Mesodermal cell (in vitro differentiated cells): Measurements from ENCODE around the gene ALG14.
A peak's percentile ranks its signal among the peaks of the same experiment; 100 is the strongest.

Source experiments
- H3K27ac ChIP-seq: 2 replicates; pipeline ENCODE4 v1.7.0; 2013; ENCODE audit warnings: mild to moderate bottlenecking, low read depth, low read length, moderate library complexity; ENCODE audit not compliant: severe bottlenecking
- H3K36me3 ChIP-seq: 2 replicates; pipeline ENCODE4 v1.7.1; 2013; ENCODE audit warnings: mild to moderate bottlenecking, low read length, moderate library complexity; ENCODE audit not compliant: control insufficient read depth, insufficient read depth
- H3K4me1 ChIP-seq: one replicate; pipeline ENCODE4 v1.7.1; 2013; ENCODE audit warnings: mild to moderate bottlenecking, low read length; ENCODE audit not compliant: insufficient read depth, control insufficient read depth, poor library complexity, severe bottlenecking
- H3K4me3 ChIP-seq: 2 replicates; pipeline ENCODE4 v1.7.0; 2013; ENCODE audit warnings: low read length, control low read depth, mild to moderate bottlenecking; ENCODE audit not compliant: insufficient read depth, poor library complexity, severe bottlenecking; ENCODE audit errors: extremely low read depth
- H3K9me3 ChIP-seq: 2 replicates; pipeline ENCODE4 v1.7.1; 2013; ENCODE audit warnings: mild to moderate bottlenecking, low read length, moderate library complexity; ENCODE audit not compliant: control insufficient read depth
- WGBS, 2 experiments: methylation state at CpG; one replicate each; pipeline ENCODE4 v1.1.5; 2013; ENCODE audit warnings: missing lambda C conversion rate in 2 of 2; ENCODE audit not compliant: insufficient coverage in 2 of 2; 5-methylcytosine and 5-hydroxymethylcytosine counted together

ALG14 gene

GRCh38 chr1:94954263-94955220 is 118.2 kb downstream of the ALG14 start:
- no peak overlapping the region for H3K4me3 ChIP-seq
- peak overlapping the region; percentile 64 for H3K27ac ChIP-seq
- 70 to 76% methylated on average over 7 to 9 of the region's 9 CpGs for WGBS, 2 experiments

GRCh38 chr1:94953746-94954145 is 119.0 kb downstream of the ALG14 start:
- Histone ChIP-seq H3K27ac (peak overlapping the region; percentile 64), H3K4me1 (peaks cover 16% of the 10 kb centered on the region), H3K9me3 (no peaks in the 10 kb centered on the region), H3K36me3 (no peaks in the 10 kb centered on the region), H3K4me3 (no peak overlapping the region)
- 81 to 92% methylated on average over 4 to 6 of the region's 6 CpGs for WGBS, 2 experiments

More at GRCh38 chr1:94954263-94955220, 118.2 kb downstream of the ALG14 start:
- Histone ChIP-seq H3K4me1 (peaks cover 16% of the 10 kb centered on the region), H3K36me3 (no peaks in the 10 kb centered on the region), H3K9me3 (no peaks in the 10 kb centered on the region)

GRCh38 chr1:94953107-94953506 is 119.6 kb downstream of the ALG14 start:
- H3K4me3 ChIP-seq, result no peak overlapping the region
- H3K36me3 ChIP-seq, result no peaks in the 10 kb centered on the region
- peaks cover 16% of the 10 kb centered on the region for H3K4me1 ChIP-seq
- H3K27ac ChIP-seq, result no peak overlapping the region
- no peaks in the 10 kb centered on the region for H3K9me3 ChIP-seq

GRCh38 chr1:94952539-94952938 is 120.2 kb downstream of the ALG14 start:
- Histone ChIP-seq H3K36me3 (no peaks in the 10 kb centered on the region), H3K4me1 (peaks cover 16% of the 10 kb centered on the region), H3K9me3 (no peaks in the 10 kb centered on the region), H3K4me3 (no peak overlapping the region), H3K27ac (no peak overlapping the region)
- 89 to 100% methylated on average over 2 to 3 of the region's 5 CpGs for WGBS, 2 experiments

- Histone ChIP-seq H3K36me3 (no peaks in the 10 kb centered on the region), H3K4me1 (peaks cover 19% of the 10 kb centered on the region), H3K9me3 (no peaks in the 10 kb centered on the region), H3K27ac (no peak overlapping the region), H3K4me3 (no peak overlapping the region)
- WGBS, 2 experiments, result 91 to 92% methylated on average over 4 to 5 of the region's 5 CpGs
These were observed 121.1 kb downstream of the ALG14 start for GRCh38 chr1:94951509-94952208.

- no peaks in the 10 kb centered on the region for H3K9me3 ChIP-seq
- no peak overlapping the region for H3K27ac ChIP-seq
- no peaks in the 10 kb centered on the region for H3K36me3 ChIP-seq
- H3K4me1 ChIP-seq, result peaks cover 20% of the 10 kb centered on the region
- H3K4me3 ChIP-seq, result no peak overlapping the region
- 80 to 86% methylated on average over 1 to 2 of the region's 2 CpGs for WGBS, 2 experiments
These were observed 121.7 kb downstream of the ALG14 start for GRCh38 chr1:94951046-94951445.

- Histone ChIP-seq H3K9me3 (no peaks in the 10 kb centered on the region), H3K27ac (no peak overlapping the region), H3K36me3 (no peaks in the 10 kb centered on the region), H3K4me1 (peaks cover 13% of the 10 kb centered on the region), H3K4me3 (no peak overlapping the region)
- WGBS, 2 experiments, result 64 to 67% methylated on average over 2 of the region's 4 CpGs
These were observed 122.8 kb downstream of the ALG14 start for GRCh38 chr1:94949681-94950661.

GRCh38 chr1:94947437-94947836 is 125.3 kb downstream of the ALG14 start:
- H3K9me3 ChIP-seq, result no peaks in the 10 kb centered on the region
- no peak overlapping the region for H3K27ac ChIP-seq
- H3K4me1 ChIP-seq, result peaks cover 4% of the 10 kb centered on the region
- no peaks in the 10 kb centered on the region for H3K36me3 ChIP-seq
- no CpG with 5 or more reads among the region's 1 CpG for WGBS, 2 experiments
- no peak overlapping the region for H3K4me3 ChIP-seq

- 92 to 100% methylated on average over 2 of the region's 3 CpGs for WGBS, 2 experiments
- no peaks in the 10 kb centered on the region for H3K36me3 ChIP-seq
- no peak overlapping the region for H3K4me3 ChIP-seq
- no peaks in the 10 kb centered on the region for H3K9me3 ChIP-seq
- peaks cover 4% of the 10 kb centered on the region for H3K4me1 ChIP-seq
- no peak overlapping the region for H3K27ac ChIP-seq
These were observed 125.9 kb downstream of the ALG14 start for GRCh38 chr1:94946886-94947285.
